Airway epithelial cell (primary cell): ENCODE results near the gene GNG13. TPM values are rescaled to one million over a fixed set of nuclear protein-coding genes. Genes with fewer than 3 reads are reported as not detected.

Experiments
- total RNA-seq: library from RNA; depleted of rRNA; stranded (reverse); fragments of >200 nt; gene quantifications from 2 replicates; pipeline ENCODE4 v1.2.3, GENCODE V29; 2015

The GNG13 gene, protein sequence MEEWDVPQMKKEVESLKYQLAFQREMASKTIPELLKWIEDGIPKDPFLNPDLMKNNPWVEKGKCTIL
- not detected in 2 replicates for total RNA-seq

DNA sequence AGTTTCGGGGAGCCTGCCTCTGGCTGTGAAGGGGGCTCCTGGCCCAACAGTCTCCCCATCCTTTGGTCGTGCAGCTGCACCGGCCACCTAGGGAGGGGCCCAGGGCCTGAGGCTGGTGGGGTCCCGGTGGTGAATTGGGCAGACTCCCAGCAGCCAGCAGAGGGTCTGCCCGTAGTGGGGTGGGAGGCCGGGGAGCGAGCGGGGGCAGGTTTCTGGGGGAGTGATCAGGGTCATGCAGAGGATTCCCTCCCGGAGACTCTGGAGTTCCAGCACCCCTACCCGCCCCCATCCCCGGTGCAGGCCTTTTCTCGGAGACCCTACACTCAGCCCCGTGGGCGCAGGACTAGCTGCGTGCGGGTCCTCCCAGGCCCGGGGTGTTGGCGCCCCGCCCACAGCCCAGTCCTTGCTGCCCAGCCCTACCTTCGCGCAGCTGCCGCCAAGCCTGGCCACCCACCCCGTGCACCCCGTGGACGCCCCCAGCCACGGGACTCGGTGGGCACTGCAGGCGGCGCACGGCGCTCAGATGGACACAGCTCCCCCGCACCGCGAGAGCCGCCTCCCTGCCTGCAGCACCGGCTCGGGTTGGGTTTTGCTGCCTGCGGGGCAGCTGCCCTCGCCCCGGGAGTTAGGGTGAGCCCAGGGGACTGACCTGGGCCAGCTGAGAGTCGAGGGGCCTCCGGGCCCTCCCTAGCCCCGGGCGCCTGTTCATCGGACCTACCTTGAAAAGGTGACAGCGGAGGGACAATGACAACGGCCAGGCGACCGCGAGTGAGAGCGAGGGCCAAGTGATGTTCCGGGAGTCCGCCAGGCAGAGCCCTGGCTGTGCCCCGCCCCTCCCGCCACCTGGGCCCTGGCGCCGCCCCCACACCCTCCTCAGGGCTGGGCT lies at the start of gene GNG13:
TSS of gene GNG13 (minus strand) at position 787 of the 886 bp plus-strand sequence. CDS start 1,657 bp downstream, outside the sequence.

DNA sequence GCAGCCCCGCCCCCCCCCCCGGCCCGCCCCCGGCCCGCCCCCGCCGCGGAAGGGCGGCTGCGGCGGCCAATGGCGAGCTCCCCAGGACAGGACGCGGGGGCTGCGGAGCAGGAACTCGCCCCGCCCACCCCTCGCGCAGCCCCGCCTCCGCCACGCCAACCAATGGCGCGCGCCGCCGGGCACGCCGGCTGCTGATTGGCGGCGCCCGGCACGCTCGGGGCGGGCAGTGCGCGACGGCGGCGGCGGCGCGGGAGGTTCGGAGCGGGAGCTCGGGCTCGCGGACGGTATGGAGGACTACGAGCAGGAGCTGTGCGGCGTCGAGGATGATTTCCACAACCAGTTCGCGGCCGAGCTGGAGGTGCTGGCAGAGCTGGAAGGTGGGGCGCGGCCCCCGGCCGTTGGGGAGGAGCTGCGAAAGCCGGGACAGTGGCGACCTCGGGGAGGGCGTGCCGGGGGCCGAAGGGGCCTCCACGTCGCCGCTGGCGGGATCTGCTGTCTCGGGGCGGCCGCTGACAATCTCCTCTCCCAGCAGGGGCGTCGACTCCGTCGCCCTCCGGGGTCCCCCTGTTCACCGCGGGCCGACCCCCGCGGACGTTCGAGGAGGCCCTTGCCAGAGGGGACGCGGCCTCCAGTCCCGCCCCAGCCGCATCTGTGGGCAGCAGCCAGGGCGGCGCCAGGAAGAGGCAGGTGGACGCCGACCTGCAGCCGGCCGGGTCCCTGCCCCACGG lies 12.0 kb downstream of the GNG13 start, which contains the start of gene CHTF18:
TSS of gene CHTF18 (plus strand) at position 222 of the 728 bp plus-strand sequence. CDS start at position 287, 65 bp downstream.

DNA sequence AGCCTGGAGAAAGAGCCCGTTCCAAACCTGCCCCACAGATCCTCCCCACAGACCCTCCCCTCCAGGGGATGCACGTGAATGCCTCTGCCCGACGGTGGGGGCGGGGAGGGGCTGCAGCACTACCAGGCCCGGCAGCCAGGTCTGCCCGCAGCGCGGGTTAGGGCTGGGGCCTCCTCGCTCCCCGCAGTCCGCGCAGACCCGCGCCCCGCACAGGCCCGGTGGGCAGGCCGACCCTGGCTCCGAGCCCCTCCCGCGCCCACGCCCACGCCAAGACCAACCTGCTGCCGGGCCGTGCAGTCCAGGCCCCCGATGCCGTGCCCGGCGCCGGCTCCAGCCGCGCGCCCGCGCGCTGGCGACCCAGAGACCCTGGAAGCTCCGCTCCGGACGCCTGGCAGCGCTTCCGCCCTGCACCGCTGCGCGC lies 12.5 kb downstream of the GNG13 start, which contains the start of gene RPUSD1:
TSS of gene RPUSD1 (minus strand) at position 404 of the 421 bp plus-strand sequence. CDS start 644 bp downstream, outside the sequence.

DNA sequence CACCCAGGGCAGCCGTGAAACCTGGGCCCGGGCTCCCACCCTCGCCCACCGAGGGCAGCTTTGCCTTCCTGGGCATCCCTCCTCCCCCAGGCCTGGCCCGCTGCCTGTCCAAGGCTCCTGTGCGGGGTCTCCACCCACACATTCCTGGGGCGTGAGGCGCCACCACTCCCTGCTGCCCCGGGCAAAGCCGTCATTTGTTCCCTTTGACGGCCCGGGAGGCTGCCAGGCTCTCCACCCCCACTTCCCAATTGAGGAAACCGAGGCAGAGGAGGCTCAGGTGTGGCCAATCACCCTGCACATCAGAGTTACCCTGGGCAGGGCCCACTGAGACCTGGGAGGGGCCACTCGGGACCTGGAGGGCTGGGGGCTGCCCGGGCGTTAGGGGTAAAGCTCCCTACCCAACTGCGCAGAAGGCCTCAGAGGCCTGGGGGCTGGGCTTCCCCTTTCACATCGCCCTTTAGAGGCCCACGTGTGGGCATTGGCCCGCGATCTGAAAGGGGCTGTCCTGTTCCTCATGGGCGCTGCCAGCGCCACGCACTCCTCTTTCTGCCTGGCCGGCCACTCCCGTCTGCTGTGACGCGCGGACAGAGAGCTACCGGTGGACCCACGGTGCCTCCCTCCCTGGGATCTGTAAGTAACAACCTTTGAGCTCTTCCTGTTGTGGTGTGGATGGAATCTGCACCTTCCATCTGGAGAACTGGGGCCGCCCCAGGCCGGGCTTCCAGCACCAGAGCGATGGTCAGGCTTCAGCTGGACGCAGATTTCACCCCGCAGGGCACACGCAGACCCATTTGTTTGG lies 39.8 kb downstream of the GNG13 start, which contains the start of gene MSLN:
TSS of gene MSLN (plus strand) at position 190 of the 799 bp plus-strand sequence. CDS start 1,947 bp downstream, outside the sequence.

Other genes starting within 250 kb of the GNG13 start
- not detected in 2 replicates for gene PRR35, start 240.3 kb downstream of the GNG13 start, total RNA-seq
- 0.28 TPM in 1 of 2 replicates, not detected in the other for gene NHLRC4, start 233.7 kb downstream of the GNG13 start, total RNA-seq
- gene PIGQ, start 230.8 kb downstream of the GNG13 start, total RNA-seq, result 25.6 and 30.4 TPM in 2 replicates
- 21.7 and 24.5 TPM in 2 replicates for gene RAB40C, start 210.7 kb downstream of the GNG13 start, total RNA-seq
- gene WFIKKN1, start 169.7 kb downstream of the GNG13 start, total RNA-seq, result 0.14 and 0.21 TPM in 2 replicates
- 184 and 265 TPM in 2 replicates for gene METTL26, start 164.4 kb downstream of the GNG13 start, total RNA-seq
- 51.2 and 60.1 TPM in 2 replicates for gene MCRIP2, start 158.9 kb downstream of the GNG13 start, total RNA-seq
- gene WDR90, start 151.4 kb downstream of the GNG13 start, total RNA-seq, result 11.3 and 15.0 TPM in 2 replicates
- 57.4 and 65.5 TPM in 2 replicates for gene RHOT2, start 132.6 kb downstream of the GNG13 start, total RNA-seq
- gene RHBDL1, start 125.1 kb downstream of the GNG13 start, total RNA-seq, result 3.6 and 4.2 TPM in 2 replicates
- gene STUB1, start 120.3 kb downstream of the GNG13 start, total RNA-seq, result 193 and 214 TPM in 2 replicates
- 41.0 and 56.5 TPM in 2 replicates for gene JMJD8, start 116.4 kb downstream of the GNG13 start, total RNA-seq
- 12.5 and 12.6 TPM in 2 replicates for gene WDR24, start 110.3 kb downstream of the GNG13 start, total RNA-seq
- 1.7 and 1.8 TPM in 2 replicates for gene FBXL16, start 94.9 kb downstream of the GNG13 start, total RNA-seq
- 132 and 150 TPM in 2 replicates for gene METRN, start 85.6 kb downstream of the GNG13 start, total RNA-seq
- gene ANTKMT, start 79.6 kb downstream of the GNG13 start, total RNA-seq, result 46.1 and 75.9 TPM in 2 replicates
- gene CCDC78, start 74.3 kb downstream of the GNG13 start, total RNA-seq, result 1.7 and 3.4 TPM in 2 replicates
- 13.5 and 21.9 TPM in 2 replicates for gene HAGHL, start 73.6 kb downstream of the GNG13 start, total RNA-seq
- 24.1 and 35.5 TPM in 2 replicates for gene CIAO3, start 59.7 kb downstream of the GNG13 start, total RNA-seq
- gene MSLN, start 40.0 kb downstream of the GNG13 start, total RNA-seq, result 11.5 and 12.4 TPM in 2 replicates
- 48.0 and 50.6 TPM in 2 replicates for gene RPUSD1, start 12.4 kb downstream of the GNG13 start, total RNA-seq
- gene CHTF18, start 12.1 kb downstream of the GNG13 start, total RNA-seq, result 24.4 and 24.5 TPM in 2 replicates
- 3.9 and 8.5 TPM in 2 replicates for gene LMF1, start 170.2 kb upstream of the GNG13 start, total RNA-seq
- gene SOX8, start 181.0 kb upstream of the GNG13 start, total RNA-seq, result not detected in 2 replicates